MM.1S (cell line): ENCODE results near the gene AGXT.

ENCODE experiments used
- CTCF ChIP-seq: fragments of 300-600 bp; sonication (generic); IDR thresholded peaks from 2 replicates; pipeline ENCODE4 v1.5.1; 2016; ENCODE audit warnings: antibody characterized with exemption, low read length, mixed read lengths
- EZH2 ChIP-seq: fragments of 300-600 bp; sonication (generic); optimal IDR thresholded peaks from 2 replicates; pipeline ENCODE3; 2017; ENCODE audit warnings: low read depth, mild to moderate bottlenecking, antibody characterized with exemption, low read length, mixed read lengths

GRCh38 chr2:240858321-240858720 is 10.3 kb upstream of the AGXT start:
- TF ChIP-seq EZH2 (no peak), CTCF (no peak)
